ENCODE results near the gene OR2T3.
"Not testable (repeated sequence)": the region's sequence is repeated elsewhere in the genome, so short reads cannot be mapped to it uniquely, and the experiment has no call there.

Gene OR2T3

GRCh38 chr1:248473051-248473450, at the start of gene OR2T3:
TSS of gene OR2T3 (plus strand) at chr1:248473351. CDS start at chr1:248473351, 0 bp downstream.
- not testable (repeated sequence) for DNase-seq (ENCODE audit: extremely low spot score, insufficient read length, low read depth)
- peak; percentile 21 for FAIRE-seq

DNA sequence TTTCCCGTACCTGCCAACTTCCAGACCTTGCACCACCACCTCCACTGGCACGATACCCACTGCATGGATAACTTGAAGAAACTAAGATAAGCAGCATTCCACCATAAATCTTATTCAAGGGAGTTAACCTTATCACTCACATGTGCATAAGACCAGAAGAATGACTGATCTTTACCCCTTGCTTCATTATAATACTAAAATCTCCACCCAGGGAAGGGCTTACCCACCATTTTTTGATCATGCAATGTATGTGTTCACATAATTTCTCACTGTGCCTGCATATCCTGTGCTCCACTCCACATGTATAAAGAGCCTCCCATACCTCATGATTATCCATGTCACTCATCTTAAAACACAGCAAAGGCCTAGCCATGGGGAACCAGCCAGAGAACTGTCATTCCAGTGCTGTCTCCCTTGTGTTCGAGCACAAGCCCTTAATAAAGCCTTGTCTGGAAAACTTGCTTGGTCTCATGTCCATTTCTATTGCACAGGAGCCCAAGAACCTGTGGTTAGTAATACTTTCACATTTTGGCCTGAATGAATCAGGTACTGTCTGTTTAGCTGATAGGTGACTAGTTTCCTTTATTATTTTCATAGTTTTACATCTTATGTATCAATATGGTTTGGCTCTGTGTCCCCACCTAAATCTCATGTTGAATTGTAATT, 45.5 kb upstream of the OR2T3 start:
- FAIRE-seq; DNase-seq (ENCODE audit: extremely low spot score, insufficient read length, low read depth): not testable (repeated sequence)

DNA sequence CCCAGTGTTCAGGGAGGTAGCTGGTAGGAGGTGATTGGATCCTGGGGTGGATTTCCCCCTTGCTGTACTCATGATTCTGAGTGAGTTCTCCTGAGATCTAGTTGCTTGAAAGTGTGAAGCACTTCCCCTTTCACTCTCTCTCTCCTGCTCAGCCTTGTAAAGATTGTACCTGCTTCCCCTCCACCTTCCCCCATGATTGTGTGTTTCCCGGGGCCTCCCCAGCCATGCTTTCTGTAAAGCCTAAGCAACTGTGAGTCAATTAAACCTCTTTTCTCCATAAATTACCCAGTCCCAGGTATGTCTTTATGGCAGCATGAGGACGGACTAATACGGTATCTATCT, 45.0 kb upstream of the OR2T3 start:
- not testable (repeated sequence) for DNase-seq (ENCODE audit: extremely low spot score, insufficient read length, low read depth)
- FAIRE-seq, result peak; percentile 99

- FAIRE-seq; DNase-seq (ENCODE audit: extremely low spot score, insufficient read length, low read depth): not testable (repeated sequence)
These were observed 41.5 kb upstream of the OR2T3 start for GRCh38 chr1:248431683-248432082.

DNA sequence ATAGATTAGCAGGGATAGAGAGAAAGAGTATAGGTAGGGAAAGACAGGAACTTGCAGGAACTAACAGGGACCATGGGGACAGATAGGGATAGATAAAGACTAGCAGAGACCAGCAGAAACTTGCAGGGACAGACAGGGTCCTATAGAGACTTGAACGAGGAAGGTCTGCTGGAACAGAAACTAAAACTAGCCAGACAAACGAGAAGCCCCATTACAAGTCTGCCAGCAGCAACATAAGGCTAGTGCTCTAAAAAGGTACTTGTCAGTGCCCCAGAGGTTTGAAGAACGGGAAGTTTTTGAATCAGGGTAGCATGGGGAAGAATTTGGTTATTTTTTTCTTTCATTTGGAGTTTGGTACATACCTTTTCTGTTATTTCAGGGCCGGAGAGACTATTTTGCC, 41.0 kb upstream of the OR2T3 start:
- not testable (repeated sequence) for DNase-seq (ENCODE audit: extremely low spot score, insufficient read length, low read depth)
- peak; percentile 81 for FAIRE-seq

DNA sequence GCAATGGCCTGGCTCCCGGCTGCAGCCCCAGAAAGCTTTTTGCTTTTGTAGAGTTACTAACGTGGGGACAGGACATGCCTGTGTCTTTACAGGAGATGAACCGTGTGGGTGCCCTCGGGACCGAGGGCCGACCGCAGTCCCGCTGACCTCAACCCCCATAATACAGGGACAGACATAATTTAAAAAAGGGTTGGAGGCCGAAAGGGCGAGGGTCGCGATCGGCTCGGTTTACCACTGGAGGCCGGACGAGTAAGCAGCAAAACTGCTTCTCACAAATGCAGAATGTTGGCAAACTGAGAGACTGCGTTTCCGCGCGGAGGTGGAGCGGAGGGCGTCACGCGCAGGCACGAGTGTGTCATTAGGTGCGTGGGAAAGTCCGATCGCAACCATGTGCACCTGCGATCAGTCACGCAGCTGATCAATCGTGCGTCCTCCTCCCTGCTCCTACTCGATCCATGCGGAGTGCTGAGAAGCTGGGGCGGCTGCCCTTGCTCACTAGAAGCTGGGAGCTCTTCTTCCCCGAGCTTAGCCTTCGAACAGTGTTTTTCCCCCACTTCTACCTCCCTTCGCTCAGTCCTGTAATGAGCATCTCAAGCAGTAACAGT, 39.2 kb upstream of the OR2T3 start:
- FAIRE-seq, result peak; percentile 26
- DNase-seq (ENCODE audit: extremely low spot score, insufficient read length, low read depth), result not testable (repeated sequence)

DNA sequence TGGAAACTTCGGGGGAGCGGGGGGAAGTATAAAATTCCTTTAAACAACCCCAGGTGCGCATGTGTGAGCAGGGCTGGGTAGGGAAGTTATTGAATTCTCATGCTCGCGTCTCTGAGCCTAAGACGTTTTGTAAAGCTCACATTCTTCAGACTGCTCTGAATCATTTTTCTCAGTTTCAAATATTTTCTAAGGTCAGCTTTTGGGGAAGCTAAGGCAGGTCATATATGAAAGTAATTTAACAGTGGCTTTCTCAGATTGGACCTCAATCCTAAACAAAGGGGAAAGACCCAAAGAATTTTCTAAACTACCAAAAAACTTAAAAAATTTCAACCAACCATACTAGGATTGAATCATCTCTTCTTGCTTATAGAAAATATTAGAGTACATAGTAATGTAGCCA, 38.2 kb upstream of the OR2T3 start:
- DNase-seq (ENCODE audit: extremely low spot score, insufficient read length, low read depth), result not testable (repeated sequence)
- peak; percentile 65 for FAIRE-seq

- not testable (repeated sequence) for DNase-seq (ENCODE audit: extremely low spot score, insufficient read length, low read depth)
These were observed 36.8 kb upstream of the OR2T3 start for GRCh38 chr1:248436303-248436702.

DNA sequence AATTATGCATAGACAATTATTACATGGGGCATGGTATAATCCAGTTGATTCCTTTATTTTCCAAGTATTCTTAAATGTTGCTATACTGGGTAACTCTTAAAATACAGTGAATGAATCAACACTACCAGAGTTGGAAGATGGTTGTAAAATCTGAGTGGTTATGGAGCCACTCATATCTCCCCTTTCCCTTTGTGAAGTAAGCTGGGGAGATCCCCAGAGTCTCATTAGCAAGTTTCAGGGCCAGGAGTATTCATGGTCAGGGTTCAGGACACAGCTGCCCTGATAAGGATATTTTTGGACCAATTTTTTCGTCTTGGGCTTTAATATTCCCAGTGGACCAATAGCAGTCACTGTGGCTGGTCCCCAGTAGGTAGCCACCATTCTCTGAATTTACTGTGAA, 34.5 kb upstream of the OR2T3 start:
- FAIRE-seq, result peak; percentile 38
- not testable (repeated sequence) for DNase-seq (ENCODE audit: extremely low spot score, insufficient read length, low read depth)

More at GRCh38 chr1:248436303-248436702, 36.8 kb upstream of the OR2T3 start:
- FAIRE-seq, result peak; percentile 26

DNA sequence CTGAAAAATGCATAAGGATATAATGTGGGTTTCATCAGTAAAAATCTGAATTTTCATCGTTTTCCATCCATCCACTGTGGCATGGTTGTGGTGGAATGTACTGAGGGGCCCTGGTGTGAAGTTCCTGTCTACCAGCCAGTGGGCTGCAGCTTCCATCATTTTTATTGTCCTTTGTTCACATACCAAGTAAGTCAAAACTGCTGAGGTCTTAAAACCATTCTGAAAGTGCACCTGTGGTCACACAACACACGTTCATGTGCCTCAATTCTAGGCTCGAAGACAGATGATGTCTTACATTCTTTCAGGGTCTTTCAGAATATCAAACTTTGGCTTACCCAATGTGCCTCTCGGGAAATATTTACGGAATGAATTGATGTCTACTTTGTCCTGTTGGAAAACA, 33.9 kb upstream of the OR2T3 start:
- not testable (repeated sequence) for DNase-seq (ENCODE audit: extremely low spot score, insufficient read length, low read depth)
- peak; percentile 57 for FAIRE-seq

- peak; percentile 65 for FAIRE-seq
These were observed 30.5 kb upstream of the OR2T3 start for GRCh38 chr1:248442500-248443277.

GRCh38 chr1:248444603-248445002, 28.5 kb upstream of the OR2T3 start:
- not testable (repeated sequence) for FAIRE-seq

More at GRCh38 chr1:248442500-248443277, 30.5 kb upstream of the OR2T3 start:
- not testable (repeated sequence) for DNase-seq (ENCODE audit: extremely low spot score, insufficient read length, low read depth)

GRCh38 chr1:248445399-248445798, 27.8 kb upstream of the OR2T3 start, which contains the start of gene OR2T2:
TSS of gene OR2T2 (plus strand) at chr1:248445637. CDS start at chr1:248452798, 7,161 bp downstream.
- not testable (repeated sequence) for DNase-seq (ENCODE audit: extremely low spot score, insufficient read length, low read depth); FAIRE-seq

More at GRCh38 chr1:248444603-248445002, 28.5 kb upstream of the OR2T3 start:
- not testable (repeated sequence) for DNase-seq (ENCODE audit: extremely low spot score, insufficient read length, low read depth)

DNA sequence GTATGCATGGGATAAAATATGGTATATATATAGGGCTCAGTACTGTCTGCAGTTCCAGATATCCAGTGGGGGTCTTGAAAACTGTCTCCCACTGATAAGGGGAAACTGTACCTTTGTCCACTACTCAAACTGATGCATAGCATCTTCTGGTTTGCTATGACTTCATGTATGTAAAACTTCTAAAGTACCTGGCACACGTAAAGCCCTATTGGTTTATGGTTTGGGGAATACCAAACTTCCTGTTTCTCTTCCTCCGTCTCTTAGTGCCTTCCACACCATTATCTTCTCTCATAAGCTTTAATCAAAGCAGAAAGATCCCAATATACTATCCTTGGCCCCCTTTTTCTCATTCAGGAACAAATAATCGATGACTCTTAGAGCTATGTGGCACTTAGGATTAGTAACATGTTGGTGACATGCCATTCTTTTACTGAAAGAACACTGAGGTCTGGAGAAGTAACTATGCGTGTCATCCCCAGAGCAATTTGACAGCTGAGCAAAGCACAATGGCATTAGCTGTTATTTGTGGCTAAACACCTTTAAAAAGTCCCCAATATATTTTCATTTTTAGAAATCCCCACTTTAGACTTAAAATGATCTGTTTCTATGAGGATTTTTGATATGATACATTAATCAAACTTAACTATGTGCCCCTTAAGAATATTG, 24.6 kb upstream of the OR2T3 start:
- FAIRE-seq, result peak; percentile 98

DNA sequence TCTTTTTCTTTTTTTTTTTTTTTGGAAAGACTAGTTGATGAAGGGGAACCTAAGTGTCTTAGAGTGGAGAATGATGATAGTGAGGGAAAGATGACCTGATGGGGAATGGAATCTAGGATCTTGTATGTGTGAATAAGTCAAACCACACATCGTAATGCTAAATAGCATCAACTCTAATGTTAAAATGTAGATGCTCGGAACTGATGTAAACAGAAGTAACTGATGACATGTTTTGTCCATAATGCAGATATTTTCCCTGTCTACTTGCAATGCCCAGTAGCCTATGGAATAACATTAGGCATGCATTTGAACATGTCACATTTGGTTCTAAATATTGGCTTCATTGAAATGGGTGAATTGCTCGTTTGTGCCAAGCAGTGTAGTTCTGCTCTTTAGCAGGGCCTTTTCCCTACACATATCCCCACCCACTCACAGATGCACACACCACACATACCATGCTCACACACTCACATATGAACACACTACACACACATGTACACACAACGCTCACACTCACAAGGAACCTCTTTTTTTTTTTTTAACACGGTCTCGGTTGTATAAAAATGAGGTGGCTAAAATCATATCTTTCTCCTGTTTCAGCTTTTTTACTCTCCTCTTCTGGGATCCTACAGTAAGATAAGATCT, 23.2 kb upstream of the OR2T3 start:
- not testable (repeated sequence) for DNase-seq (ENCODE audit: extremely low spot score, insufficient read length, low read depth); FAIRE-seq

More for the DNA sequence above, 24.6 kb upstream of the OR2T3 start:
- not testable (repeated sequence) for DNase-seq (ENCODE audit: extremely low spot score, insufficient read length, low read depth)

DNA sequence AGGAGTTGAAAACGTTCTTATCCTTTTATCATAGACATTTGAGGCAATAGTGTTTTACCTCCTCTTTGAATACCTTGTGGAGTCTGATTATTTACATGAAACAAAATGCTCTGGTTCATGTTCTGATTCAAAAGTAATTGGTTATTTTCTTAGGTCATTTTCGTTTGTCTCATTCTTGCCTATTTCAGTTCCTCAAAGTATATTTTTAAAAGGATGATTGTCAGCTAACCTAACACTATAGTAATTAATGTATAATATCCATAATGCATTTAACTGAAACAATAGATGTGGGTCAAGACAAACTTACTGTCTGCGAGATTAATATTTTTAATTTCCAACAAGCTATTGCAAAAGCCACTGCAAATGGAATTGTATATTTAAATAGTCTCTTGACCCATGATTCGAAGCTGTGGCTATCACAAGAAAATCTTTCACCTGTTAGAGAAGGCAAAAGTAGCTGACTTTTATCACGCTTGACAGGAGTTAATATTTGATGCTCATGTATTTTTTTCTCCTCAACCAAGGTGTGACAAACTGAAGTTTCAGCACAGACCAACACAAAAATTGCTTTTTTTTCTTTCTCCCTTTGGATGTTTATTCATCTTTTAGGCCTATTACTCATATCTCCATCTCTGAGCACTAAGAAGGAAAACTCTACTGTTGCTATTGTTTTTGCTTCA, 22.5 kb upstream of the OR2T3 start:
- DNase-seq (ENCODE audit: extremely low spot score, insufficient read length, low read depth), result not testable (repeated sequence)
- peak; percentile 97 for FAIRE-seq

DNA sequence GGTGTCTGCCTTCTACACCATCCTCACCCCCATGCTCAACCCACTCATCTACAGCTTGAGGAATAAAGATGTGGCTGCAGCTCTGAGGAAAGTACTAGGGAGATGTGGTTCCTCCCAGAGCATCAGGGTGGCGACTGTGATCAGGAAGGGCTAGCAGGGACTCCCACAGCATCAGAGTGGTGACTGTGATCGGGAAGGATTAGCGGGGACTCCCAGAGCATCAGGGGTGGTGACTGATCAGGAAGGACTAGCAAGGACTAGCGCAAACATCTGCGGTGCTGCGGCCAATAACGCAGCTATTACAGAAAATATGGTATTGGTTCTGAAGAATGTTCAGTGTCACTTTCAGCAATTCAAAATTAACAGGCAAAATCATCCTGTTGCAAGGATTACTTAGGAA, 19.5 kb upstream of the OR2T3 start:
- peak; percentile 45 for FAIRE-seq
- DNase-seq (ENCODE audit: extremely low spot score, insufficient read length, low read depth), result not testable (repeated sequence)

DNA sequence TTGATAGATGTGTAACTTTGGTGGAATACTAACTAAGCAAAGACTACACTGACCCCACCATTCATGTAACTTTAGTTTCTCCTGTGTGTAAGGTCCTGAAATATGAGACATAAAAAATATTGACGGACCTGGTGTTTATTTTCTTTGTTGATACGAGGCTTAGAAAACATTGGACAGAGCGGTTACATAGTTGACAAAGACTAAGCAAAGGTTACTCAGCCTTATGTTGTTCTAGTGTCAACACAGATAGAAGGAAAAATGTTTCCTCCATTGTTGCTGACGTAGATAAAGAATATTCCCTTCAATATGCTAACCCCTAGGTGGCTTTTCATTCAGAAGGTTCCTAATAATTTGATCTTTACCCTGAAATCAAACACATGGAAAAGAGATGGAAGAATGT, 18.1 kb upstream of the OR2T3 start:
- not testable (repeated sequence) for DNase-seq (ENCODE audit: extremely low spot score, insufficient read length, low read depth)
- peak; percentile 57 for FAIRE-seq

GRCh38 chr1:248456635-248457034, 16.5 kb upstream of the OR2T3 start:
- peak; percentile 79 for FAIRE-seq
- not testable (repeated sequence) for DNase-seq (ENCODE audit: extremely low spot score, insufficient read length, low read depth)

Measured in GM18507 (cell line).